ENCODE data around the gene USP14.

USP14 gene

GRCh38 chr18:160831-161570 lies 2.6 kb downstream of the USP14 start:
- DNase-seq: no peak

DNA sequence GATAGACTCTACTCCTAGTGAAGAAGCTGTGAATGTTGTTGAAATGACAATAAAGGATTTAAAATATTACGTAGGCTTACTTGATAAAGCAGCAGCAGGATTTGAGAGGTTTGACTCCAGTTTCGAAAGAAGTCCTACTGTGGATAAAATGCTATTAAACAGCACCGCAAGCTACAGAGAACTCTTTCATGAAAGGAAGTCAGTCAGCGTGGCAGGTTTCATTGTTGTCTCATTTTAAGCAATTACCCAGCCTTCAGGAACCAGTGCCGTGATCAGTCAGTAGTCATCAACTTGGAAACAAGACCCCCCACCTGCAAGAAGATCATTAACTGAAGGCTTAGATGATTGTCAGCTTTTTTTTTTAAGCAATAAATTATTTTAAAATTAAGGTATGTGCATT lies 14.0 kb downstream of the USP14 start:
- no peak for DNase-seq

DNA sequence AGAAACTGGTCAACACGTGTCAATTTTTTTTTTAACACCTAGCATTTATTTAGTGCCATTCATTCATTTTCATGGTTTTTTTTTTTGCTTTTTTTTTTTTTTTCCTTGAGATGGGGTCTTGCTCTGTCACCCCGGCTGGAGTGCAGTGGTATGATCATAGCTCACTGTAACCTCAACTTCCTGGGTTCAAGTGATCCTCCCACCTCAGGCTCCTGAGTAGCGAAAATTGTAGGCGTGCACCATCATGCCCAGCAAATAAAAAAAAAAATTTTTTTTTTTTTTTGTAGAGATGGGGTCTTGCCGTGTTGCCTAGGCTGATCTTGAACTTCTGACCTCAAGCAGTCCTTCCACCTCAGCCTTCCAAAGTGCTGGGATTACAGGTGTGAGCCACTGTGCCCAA lies 21.1 kb downstream of the USP14 start:
- DNase-seq: no peak

- DNase-seq: no peak
Observed at GRCh38 chr18:181711-182110, 23.4 kb downstream of the USP14 start.

- no peak for DNase-seq
Observed at GRCh38 chr18:183769-184168, 25.4 kb downstream of the USP14 start.

DNA sequence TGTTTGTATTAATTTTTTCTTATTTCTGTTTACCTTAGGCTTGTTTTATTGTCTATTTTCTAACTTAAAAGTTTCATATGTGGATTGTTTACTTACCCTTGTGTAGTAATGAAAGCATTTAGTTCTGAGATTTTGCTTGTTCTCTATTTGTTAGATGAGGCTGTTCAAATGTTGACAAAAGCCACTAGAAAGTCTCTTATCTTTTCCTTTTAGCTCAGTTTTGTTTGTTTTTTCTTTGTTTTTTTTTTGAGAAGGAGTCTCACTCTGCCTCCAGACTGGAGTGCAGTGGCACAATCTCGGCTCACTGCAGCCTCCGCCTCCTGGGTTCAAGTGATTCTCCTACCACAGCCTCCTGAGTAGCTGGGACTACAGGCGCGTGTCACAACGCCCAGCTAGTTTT lies 30.9 kb downstream of the USP14 start:
- no peak for DNase-seq

GRCh38 chr18:191725-192124 lies 33.4 kb downstream of the USP14 start:
- no peak for DNase-seq

DNA sequence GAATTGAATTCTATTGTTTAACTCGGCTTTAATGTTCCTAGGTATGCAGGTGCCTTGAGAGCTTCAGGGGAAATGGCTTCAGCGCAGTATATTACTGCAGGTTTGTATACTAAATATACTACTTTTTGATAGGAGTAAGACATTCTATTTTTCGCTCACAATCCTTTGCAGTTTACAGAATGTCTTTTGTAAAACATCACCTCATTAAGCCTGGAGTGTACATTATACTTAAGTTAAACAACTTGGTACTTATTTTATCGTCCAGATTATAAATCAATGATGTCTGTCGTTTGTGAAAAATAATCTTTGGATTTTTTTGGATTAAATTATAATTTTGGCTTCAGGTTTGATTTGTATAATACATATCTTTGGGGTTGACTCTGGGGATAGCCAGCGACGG lies 34.4 kb downstream of the USP14 start:
- no peak for DNase-seq

DNA sequence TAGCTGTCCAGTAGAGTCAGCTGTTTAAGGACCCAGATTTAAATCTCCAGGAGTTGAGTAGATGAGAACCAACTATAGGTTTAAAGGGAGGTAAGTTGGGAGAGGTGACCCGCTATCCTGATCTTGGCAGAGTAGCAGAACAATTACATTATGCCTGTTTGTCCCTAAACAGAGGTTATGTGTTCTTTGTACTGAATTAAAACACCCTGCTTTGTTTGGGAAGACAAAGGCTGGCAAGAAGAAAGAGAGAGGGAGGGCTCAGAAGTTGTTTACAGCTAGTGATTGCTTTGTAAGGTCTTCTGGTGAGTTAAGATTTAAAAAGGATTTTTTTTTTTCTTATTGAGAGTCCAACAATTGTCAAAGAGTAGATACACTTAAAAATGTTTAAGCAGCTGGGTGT lies 37.3 kb downstream of the USP14 start:
- DNase-seq: no peak

GRCh38 chr18:199214-199613 lies 40.9 kb downstream of the USP14 start:
- no peak for DNase-seq

DNA sequence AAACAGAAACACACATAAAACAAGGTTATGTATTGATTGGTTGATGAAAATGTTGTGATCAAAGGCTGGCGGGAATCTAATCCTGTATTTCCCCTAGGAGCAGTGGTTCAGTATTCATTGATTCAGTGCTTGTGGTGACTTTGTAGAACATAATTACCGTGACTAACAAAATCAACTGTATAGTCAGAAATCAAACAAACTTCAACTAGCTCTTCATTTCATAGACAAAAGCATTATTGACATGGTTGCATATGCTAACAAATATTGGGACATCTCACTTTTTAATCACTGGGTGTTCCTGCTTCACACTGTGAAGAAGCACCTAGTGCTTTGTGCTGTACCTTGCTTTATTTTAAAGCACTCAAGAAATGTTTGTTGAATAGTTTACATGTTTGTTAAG lies 41.4 kb downstream of the USP14 start:
- DNase-seq: no peak

GRCh38 chr18:210075-210474 lies 51.7 kb downstream of the USP14 start:
- DNase-seq: no peak

- DNase-seq: no peak
Observed at GRCh38 chr18:210733-211132, 52.4 kb downstream of the USP14 start.

DNA sequence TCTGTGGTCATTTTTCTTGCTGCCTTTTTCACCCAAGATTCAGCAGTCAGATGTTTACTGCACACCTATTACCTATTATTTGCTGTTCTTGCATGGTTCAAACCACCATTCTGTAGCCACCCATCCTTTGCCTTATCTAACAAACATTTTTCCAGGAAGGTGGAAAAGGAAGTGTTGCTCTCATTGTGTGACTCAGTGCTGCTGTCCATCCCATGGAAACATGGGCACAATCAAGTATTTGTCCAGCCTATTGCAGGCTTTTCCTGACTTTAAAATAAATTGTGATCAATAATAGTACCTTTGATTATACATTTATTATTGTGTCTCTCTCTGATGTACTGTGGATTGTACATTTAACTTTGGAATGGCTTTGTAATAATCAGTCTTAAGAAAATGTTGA lies 53.2 kb downstream of the USP14 start:
- DNase-seq: no peak

DNA sequence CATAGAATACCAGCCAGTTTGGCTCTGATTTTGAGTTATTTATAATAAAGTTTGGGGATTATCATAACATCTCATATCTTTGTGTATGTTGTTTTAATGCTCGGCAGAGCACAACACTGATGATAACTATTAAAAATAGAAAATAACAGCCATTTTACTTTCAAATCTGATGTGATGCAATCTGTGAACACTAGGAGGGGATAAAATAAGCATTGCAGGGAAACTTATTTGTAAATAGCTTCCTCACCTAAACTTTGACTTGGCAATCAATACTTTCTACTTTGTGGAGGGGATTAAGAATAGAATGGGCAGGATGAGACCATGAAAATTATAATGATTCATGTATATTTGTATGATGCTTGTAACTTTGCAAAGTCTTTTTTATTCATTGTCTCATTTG lies 54.4 kb downstream of the USP14 start:
- DNase-seq: no peak

DNA sequence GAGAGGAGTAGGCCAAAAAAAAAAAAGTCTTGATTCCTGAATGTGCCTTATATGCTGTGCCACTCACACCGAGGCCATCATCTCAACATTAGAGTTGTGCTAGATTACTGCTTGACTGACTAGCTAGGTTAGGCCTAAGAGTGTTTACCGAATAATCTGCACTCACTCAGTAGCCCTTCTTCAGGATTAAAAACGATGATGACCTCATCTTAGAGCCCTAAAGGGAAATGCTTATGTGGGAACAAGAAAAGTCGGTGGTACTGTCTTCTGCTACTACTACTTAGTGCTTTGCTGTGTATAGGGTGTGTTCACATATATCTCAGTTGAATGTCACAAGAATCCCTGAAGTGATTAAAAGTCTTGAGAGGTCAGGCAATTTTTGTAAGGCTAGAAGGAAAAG lies 55.1 kb downstream of the USP14 start:
- DNase-seq: no peak

- DNase-seq: no peak
Observed at GRCh38 chr18:213966-214365, 55.6 kb downstream of the USP14 start.

DNA sequence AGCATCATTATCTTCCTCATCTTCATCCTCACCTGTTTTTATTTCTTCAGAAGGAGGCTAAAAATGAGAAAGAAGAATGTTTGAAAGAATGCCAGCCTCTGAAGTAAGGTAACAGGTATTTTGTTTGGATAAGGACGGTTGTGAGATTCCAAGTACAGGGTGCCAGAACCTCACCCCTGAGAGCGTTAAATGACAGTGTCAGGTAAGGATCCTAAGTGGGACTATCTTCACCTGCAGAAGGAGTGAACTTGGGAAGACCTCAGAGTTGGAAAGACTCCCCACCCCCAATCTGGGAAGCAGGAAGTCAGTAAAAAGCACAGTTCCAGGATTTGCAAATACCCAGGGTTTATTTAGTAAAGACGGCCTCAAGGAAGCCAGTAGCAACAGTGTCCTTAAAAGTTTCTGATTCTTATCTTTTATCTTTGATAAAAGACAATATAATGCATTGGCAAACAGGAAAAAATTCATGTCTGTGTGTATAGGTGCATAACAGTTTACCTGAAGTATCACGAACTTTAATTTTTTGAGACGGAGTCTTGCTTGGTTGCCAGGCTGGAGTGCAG lies 57.2 kb downstream of the USP14 start:
- no peak for DNase-seq

- no peak for DNase-seq
Observed at GRCh38 chr18:217532-218336, 59.4 kb downstream of the USP14 start.

- DNase-seq: no peak
Observed at GRCh38 chr18:220708-221107, 62.4 kb downstream of the USP14 start.

DNA sequence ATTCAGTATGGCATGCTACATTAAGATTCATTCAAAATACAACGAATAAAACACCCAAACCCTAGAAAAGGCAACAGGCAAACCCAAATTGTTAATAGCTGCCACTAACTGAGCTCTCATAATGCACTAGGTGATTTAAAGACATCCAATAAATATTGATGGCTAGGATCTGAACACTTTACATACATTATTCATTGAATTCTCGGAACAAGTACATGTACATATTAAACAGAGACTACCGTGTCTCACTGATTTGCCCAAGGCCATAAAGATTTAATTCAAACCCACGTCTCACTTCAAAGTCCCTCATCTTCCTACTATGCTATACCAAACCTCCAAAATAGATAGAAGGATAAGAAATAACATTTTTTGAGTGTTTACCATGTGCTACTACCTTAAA lies 67.4 kb downstream of the USP14 start:
- no peak for DNase-seq

- DNase-seq: no peak
Observed at GRCh38 chr18:227374-227773, 69.0 kb downstream of the USP14 start.

DNA sequence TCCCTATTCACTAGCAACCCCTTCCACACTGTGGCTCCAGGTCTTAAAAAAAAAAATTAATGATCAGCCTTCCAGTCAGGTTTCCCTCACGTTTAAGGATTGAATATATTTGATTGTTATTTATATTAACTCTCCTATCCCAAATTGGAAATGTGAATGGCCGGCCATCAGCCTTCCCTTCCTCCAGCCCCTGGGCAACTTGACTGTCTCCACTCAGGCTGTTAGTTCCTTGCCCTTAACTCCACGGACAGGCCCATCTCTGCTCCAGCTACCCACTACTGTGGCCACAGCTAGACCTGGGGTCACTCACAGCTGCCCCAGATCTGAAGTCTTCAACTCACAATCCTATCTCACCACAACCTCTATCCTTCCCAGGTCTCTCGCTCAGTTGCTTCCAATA lies 69.5 kb downstream of the USP14 start:
- no peak for DNase-seq

DNA sequence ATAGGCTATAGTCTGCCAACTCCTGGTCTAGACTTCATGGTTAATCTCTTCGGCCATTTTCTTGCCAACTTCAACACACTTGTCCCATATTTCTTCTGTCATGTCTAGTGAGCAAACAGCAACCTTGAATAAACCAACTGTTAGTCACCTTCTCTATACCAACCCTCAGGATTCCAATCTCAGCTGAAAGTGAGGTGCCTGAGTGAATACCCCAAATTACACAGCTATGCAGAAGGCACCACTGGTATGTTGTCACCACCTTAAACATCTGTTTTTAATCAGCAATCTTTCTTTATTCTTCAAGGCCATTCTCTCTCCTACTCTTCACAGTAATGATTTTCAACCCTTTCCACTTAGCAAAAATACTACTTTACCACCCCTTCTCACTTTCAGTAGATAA lies 70.2 kb downstream of the USP14 start:
- DNase-seq: no peak

Measured in activated CD4-positive, CD25-positive, alpha-beta regulatory T cell (primary cell).